ENCODE results near the gene OR2A14.
"Not testable (repeated sequence)": the region's sequence is repeated elsewhere in the genome, so short reads cannot be mapped to it uniquely, and the experiment has no call there.

OR2A14 gene

DNA sequence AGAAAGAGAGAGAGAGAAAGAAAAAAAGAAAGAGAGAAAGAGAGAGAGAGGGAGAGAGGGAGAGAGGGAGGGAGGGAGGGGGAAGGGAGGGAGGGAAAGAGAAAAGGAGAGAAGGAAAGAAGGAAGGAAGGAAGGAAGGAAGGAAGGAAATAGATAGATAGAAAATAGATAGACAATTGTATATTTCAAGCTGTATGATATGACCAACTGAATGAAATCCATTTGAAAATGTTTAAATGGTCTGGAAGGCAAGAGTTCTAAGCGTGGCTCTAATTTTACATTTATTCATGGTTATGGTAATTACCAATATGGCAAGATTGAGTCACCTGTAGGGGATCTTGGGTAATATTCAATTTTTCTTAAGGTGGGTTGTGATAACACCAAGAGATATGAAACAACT lies 35.9 kb downstream of the OR2A14 start:
- no peak for DNase-seq

- no peak for DNase-seq
These were observed 41.8 kb downstream of the OR2A14 start for GRCh38 chr7:144164784-144165183.

- DNase-seq = not testable (repeated sequence)
These were observed 48.8 kb downstream of the OR2A14 start for GRCh38 chr7:144171594-144172350.

- no peak for DNase-seq
These were observed 51.6 kb downstream of the OR2A14 start for GRCh38 chr7:144174613-144175012.

DNA sequence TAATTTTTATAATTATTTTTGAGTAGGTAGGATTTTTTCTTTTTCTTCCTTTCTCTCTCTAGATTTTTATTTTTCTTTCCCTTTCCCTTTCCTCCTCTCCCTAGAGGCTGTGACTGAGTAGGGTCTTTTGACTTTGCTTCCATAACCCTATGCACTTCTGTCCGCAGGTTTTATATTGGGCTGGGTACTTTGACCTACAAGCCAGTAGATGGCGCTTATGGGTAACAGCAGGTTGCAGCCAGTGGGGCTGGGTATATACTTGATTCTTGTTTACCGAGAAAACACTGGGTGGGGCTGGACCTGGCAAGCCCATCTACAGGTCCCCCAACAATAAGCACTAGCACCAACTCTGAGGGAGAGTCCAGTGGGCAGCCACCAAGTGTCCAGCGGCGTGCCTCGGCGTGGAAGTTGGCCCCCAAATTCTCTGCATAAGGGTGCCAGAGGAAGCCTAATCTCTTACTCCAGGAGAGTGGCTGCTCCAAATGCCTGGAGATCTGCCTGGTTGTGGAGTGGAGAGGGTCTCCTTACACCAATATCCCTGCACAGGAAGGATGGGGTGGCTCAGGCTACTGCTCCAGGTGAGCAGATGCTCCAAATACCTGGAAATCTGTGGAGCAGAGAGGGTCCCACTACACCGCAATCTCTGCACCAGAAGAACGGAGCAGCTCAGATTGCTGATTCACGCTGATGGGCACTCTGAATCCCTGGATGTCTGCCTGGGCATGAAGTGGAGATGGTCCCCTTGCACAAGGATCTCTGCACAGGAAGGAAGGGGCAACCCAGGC lies 55.6 kb downstream of the OR2A14 start:
- DNase-seq = not testable (repeated sequence)

DNA sequence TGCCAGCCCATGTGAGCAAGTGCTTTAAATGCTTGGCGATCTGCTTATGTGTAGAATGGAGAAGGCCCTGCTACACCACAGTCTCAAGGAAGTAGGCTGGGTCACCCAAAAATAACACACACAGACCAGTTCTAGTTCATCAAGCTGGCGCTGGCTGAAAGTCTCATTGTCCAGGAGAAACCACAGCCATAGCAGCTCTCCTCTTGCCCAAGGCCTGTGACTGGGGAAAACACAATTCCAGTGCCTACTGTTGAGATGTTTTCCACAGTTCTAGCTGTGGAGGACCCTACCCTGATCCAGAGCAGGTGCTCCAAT lies 56.1 kb downstream of the OR2A14 start:
- DNase-seq = not testable (repeated sequence)
